Measurements from ENCODE around the gene TRAPPC12.

The TRAPPC12 gene

DNA sequence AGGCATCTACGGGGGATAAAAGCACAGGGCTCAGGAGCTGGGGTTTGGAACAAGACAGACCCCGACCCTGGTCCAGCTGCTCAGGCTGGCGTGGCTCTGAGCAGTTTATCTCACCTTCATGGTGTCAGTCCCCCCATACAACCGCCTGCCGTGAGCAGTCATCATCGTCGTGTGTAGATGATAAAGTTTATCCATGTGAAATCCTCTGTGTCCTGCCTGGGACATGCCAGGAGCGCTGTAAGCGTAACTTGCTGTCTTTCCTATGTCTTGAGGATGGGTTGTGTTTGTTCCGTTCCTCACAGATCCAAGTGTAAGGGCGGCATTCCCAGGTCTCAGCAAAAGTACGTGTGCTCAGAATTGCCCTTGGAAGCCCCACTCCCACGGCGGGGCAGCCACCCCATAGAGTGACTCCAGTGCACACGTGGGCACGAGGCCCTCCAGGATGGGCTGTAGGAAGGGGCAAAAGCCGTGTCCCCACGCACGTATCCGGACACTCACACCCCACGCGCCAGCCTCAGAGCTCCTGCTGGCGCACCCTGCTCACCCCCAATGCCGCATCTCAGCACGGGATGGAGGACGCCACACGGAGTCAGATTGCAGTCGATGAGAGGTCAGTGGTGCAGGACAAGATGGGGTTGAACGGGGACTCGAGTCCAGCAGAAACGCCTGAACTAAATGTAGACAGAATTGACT is 88.9 kb downstream of the TRAPPC12 start:
- no peak for DNase-seq (ENCODE audit: low read depth in 2 of 2)

DNA sequence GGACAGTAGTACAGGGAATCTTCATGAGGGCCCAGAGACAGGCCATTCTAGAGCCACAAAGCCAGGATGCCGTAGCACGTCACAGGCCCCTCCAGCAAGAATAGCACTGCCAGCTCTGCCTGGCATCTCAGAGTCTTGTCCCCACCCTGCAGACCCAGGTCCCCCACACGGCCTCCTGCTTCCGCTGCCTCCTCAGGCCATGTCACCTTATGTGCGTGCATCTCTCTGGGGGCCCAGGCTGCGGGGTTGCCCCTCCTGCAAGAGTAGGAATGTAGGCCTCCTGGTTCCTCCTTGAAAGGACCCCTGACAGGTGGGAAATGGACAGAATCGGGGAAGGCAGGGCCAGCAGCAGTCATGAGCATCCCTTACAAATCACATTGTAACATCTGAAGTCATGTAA is 90.0 kb downstream of the TRAPPC12 start:
- DNase-seq (ENCODE audit: low read depth in 2 of 2), result no peak

DNA sequence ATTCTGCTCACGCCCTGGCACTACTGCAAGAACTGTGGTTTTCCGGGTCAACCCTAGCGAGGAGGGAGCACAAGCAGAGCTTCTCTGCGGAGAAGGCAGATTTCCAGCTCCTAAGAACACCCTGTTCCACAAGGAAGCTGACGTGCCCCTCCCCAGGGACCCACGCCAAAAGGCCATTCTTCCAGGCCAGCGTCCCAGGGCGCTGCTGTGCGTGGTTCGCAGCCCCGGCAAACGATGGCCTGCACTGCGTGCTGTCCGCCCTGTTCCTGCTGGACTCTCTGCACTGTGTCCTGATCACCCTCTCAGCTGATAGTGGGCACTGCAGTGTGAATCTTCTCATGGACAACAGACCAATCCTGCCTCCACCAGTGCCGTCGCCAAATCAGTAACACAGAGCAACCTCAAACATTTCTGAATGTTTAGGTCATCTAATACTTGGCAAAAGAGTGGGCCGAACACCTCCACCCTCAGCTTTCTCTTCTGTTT is 90.7 kb downstream of the TRAPPC12 start:
- no peak for DNase-seq (ENCODE audit: low read depth in 2 of 2)

DNA sequence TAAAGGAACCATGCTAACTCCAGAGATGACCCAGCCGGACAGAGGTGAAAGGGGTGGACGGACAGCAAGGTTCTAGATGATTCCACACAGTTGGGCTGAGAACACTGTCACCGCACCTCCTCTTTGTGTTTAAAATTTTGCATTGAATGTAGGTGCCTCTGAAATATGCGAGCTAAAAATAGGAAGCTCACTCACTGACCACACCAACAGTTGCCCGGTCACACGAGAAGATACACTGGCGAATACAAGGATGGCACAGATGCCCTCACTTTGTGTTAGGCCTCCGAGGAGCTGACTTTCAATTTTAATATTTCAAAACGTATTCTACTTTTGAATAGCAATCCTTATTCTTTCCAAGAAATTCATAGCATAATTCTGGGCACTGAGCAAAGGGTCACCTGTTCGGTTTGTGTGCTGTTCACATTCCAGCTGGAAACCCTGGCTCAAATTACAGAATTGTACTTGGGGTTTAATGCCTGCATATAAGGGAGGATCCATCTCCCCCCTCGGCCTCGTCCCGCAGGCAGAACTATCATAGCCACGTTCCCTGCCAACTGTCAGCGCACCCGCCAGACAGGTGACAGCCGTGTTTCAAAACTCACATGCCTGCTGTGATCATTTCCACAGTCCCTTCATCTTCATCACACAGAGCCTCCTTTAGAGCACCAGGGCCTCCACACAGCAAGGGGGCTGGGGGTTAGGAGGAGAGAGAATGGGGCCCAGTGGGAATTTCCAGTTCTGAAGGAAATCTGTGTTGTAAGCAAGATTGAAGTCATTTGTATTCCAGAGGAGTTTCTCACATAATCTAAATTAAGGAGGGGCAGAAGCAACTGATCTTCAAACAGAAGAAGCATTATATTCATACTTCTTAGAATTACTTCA is 91.6 kb downstream of the TRAPPC12 start:
- no peak for DNase-seq (ENCODE audit: low read depth in 2 of 2)

GRCh38 chr2:3472296-3472695 is 92.8 kb downstream of the TRAPPC12 start:
- DNase-seq (ENCODE audit: low read depth in 2 of 2), result no peak

GRCh38 chr2:3472966-3473365 is 93.5 kb downstream of the TRAPPC12 start:
- no peak for DNase-seq (ENCODE audit: low read depth in 2 of 2)

DNA sequence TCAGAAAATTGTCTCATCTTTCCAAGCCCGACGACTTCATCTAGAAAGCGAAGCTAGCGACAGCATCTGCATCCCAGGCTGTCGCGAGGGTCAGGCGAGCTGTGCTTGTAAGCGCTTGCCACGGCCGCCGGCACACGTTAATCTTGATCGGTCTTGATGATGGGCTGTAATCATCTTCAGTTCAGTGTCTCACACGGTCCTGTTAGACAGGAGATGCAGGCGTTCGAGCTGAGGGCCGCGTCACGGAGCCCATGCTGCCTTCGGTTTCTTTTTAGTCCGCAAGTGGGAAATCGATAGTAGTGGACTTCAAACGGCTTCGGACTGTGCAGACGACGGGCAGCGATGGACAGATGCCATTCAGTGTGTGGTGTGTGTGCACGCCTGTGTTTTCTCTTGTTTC is 96.3 kb downstream of the TRAPPC12 start:
- DNase-seq (ENCODE audit: low read depth in 2 of 2), result no peak

- DNase-seq (ENCODE audit: low read depth in 2 of 2), result no peak
Observed at GRCh38 chr2:3476321-3476984, 97.0 kb downstream of the TRAPPC12 start.

DNA sequence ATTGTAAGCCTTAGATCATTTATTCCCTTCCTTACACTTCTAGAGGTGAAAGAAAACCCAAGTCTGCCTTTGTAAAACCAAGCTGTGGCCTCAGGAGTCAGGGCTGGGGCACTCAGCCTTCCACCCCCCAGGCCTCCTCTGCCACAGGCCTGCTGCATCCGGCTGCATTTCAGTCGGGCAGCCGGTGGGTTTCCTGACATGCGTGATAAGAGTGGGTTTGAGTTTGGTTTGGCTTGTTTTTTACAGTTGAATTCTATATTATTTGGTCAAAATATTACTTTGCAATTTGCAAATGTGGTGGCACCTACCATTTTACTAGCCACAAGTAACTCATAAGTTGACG is 97.5 kb downstream of the TRAPPC12 start:
- no peak for DNase-seq (ENCODE audit: low read depth in 2 of 2)

DNA sequence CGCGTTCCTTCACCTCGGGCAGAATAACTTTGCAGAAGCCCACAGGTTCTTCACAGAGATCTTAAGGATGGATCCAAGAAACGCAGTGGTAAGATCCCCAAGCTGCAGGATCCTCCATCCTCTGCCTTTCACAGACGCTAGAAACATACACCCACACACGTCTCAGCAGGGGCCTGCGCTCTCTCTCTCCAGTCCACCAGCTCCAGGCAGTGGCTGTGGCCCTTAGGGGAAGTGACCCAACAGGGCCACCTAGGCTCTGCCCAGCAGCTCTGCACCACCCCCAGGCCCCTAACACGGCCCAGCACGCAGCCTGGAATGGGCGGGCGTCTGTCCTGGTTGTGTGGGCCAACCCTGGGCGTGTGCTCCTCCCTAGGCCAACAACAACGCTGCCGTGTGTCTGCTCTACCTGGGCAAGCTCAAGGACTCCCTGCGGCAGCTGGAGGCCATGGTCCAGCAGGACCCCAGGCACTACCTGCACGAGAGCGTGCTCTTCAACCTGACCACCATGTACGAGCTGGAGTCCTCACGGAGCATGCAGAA is 99.4 kb downstream of the TRAPPC12 start:
- DNase-seq (ENCODE audit: low read depth in 2 of 2), result no peak

DNA sequence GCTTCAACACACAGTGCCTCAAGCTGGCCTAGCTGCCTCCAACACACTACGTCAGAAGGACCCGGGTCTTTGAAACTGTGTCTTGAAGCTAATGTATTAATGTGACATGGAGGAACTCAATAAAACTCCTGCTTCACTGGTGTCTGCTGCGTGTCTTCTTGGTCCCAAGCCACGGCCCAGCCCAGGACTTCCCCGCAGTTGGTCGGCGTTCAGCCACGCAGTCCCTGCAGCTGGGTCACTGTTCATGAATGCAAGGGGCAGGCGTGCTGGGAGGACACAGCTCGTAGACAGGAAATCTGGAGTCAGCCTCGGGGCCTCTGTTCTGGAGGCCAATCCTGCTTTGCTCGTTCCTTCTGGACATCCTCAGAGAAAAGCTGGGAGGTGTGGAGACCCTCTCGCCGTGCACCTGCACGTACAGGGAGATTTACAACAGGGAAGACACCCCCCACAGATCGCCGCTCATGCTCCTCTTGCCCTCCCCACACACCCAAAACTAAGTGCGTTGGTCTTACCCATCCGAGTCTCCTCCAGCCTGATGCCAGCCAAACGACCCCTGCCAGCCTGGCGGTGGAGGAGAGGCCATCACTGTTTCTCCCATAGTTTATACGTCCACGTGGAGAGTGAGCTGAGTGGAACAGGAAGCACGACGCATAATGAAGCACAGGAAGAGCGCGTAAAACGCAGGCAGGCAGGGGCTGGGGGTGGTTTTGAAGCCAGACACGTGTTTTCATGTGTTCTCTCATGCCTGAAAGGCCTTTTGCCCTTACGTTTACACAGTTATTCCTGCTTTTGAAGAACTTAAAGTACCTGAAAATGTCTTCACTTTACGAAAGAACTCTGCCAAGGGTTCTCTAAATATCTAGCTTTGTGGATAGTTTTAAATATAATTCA is 100.2 kb downstream of the TRAPPC12 start:
- DNase-seq (ENCODE audit: low read depth in 2 of 2), result no peak

DNA sequence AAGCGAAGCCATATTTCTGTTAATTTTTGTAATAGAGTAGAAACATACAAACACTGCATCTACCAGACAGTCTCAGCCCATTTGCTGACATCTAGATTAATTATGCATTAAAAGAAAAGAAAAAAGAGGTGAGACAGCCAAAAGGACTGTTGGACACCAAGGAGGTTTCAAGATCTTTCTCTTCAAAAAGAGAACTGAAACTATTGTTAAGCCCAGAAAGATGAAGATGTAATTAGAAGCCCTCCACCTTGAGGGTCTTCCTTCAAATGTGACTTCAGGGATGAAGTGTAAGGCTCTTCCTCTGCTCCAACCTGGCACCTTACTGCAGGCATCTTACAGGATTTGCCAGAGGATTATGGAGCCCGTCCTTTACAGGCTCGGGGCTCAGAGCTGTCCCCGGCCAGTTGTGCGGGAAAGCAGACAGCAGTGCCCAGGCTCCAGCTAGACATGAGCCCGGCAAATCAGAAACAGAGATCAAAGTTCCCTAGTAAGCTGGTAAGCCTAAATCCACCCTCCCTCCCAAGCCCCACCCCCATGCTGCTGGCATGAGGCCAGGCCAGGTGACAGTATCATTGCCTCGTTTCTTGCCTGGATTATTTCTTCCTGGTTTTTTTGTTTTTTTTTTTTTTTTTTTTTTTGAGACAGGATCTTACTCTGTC is 101.0 kb downstream of the TRAPPC12 start:
- DNase-seq (ENCODE audit: low read depth in 2 of 2), result no peak

- no peak for DNase-seq (ENCODE audit: low read depth in 2 of 2)
Observed at GRCh38 chr2:3481011-3481400, 101.5 kb downstream of the TRAPPC12 start.

DNA sequence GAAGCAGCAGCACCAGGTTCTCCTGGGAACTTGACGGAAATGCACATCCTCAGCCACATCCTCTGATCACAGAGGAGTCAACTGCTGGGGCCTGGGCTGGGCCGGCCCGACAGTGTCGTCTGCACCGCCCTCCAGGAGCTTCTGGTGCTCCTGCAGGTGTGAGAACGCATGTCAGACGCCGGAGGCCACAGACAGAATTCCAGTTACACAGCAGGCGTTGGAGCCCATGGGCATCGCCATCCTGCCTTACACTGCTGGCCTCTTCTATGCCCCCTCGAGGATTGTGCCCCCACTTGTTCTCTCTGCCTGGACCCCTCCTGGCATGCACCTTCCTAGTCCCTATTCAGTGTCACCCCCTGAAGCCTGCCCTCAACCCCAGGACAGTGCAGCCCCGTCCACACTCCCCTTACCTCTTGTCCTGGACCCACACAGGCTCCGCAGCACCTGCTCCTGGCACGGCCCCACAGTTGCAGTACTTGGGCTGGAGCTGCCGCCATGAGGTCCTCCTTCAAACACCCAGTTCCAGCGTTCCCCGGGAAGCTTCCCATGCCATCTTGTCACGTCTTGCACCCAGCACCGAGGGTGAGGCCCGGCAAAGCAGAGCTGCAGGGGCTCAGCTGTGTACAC is 102.4 kb downstream of the TRAPPC12 start:
- no peak for DNase-seq (ENCODE audit: low read depth in 2 of 2)

DNA sequence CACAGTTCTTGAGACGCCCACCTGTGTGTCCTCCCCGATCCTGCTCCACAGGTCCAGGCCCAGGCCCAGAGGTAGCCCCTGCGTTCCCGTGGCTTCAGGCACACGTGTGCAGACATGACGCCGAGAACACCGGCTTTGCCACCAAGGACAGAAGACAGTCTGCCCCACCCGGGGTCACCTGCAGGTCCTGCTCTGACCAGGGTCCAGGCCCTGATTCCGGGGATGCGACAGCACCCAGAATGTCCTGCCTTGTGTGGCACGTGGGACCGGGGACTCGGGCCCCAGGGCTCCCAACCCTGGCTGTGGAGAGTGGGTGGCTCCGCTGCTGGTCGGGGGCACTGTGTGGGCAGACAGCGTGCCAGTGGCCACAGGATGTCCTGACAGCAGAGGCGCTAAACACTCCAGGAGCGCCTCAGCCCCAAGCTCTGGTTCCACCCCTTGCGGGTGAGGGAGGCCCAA is 102.9 kb downstream of the TRAPPC12 start:
- no peak for DNase-seq (ENCODE audit: low read depth in 2 of 2)

GRCh38 chr2:3483227-3483985 is 103.9 kb downstream of the TRAPPC12 start:
- no peak for DNase-seq (ENCODE audit: low read depth in 2 of 2)

- DNase-seq (ENCODE audit: low read depth in 2 of 2), result no peak
Observed at GRCh38 chr2:3483986-3484960, 104.8 kb downstream of the TRAPPC12 start.

GRCh38 chr2:3485166-3485565 is 105.7 kb downstream of the TRAPPC12 start:
- DNase-seq (ENCODE audit: low read depth in 2 of 2), result no peak

Data from stimulated activated CD8-positive, alpha-beta memory T cell treated with anti-CD3 and anti-CD28 coated beads, Interleukin-7, amount 100 ng/mL, for 4 hours (primary cell).